Endothelial cell of umbilical vein (primary cell): ENCODE results near the gene MBNL2. TPM values are rescaled to one million over a fixed set of nuclear protein-coding genes. Genes with fewer than 3 reads are reported as not detected.

Source experiments
- BruUV-seq: library from RNA; stranded (reverse); fragments of 400-500 nt; replicated peaks from 2 replicates; lab custom pipeline; 2021; lab: Mats Ljungman, UMichigan
- CTCF ChIA-PET: fragments of 300-600, 350-600 bp; sonication (Branson Sonifier 250); formaldehyde crosslinking; loops from one replicate; lab custom pipeline; 2021; ENCODE audit warnings: antibody characterized with exemption, inconsistent platforms; lab: Charles Lee
- POLR2A ChIA-PET: fragments of 300-600, 350-600 bp; sonication (Branson Sonifier 250); formaldehyde crosslinking; loops from one replicate; lab custom pipeline; 2021; ENCODE audit warnings: antibody characterized with exemption, inconsistent platforms; lab: Charles Lee
- DNase-seq: peaks from one replicate; pipeline ENCODE4 v3.0.0-alpha.2; 2011; ENCODE audit warnings: low read depth, low spot score
- FAIRE-seq: peaks from 2 replicates; lab custom pipeline; 2011; peaks lifted over from hg19 to GRCh38; lab: Jason Lieb, UNC
- H2AFZ ChIP-seq: 2 replicates; pipeline ENCODE4 v1.6.0; 2012; ENCODE audit warnings: low read depth, low read length, control low read depth, inconsistent platforms
- H3K27ac ChIP-seq: 2 replicates; pipeline ENCODE4 v1.5.1; 2011; ENCODE audit warnings: low read depth, mild to moderate bottlenecking, control low read depth, low read length, moderate library complexity; ENCODE audit not compliant: insufficient read depth
- H3K27me3 ChIP-seq, 2 experiments: 2 replicates each; pipeline versions ENCODE4 v1.6.0 to v1.6.1; 2011; ENCODE audit warnings: low read length in 2 of 2, mixed read lengths in 1 of 2; ENCODE audit not compliant: control insufficient read depth in 2 of 2, insufficient read depth in 2 of 2
- H3K36me3 ChIP-seq, 2 experiments: 2 replicates in 1 of 2; 3 replicates in 1 of 2; pipeline ENCODE4 v1.5.1; 2011; ENCODE audit warnings: low read length in 2 of 2, mild to moderate bottlenecking in 1 of 2, moderate library complexity in 1 of 2; ENCODE audit not compliant: control insufficient read depth in 2 of 2, insufficient read depth in 2 of 2; ENCODE audit errors: extremely low read depth in 1 of 2
- H3K4me1 ChIP-seq: 3 replicates; pipeline ENCODE4 v1.5.1; 2011; ENCODE audit warnings: mild to moderate bottlenecking, low read length; ENCODE audit not compliant: control insufficient read depth, insufficient read depth; ENCODE audit errors: extremely low read depth
- H3K4me2 ChIP-seq: 2 replicates; pipeline ENCODE4 v1.6.1; 2011; ENCODE audit warnings: low read length, control low read depth, mixed read lengths; ENCODE audit not compliant: insufficient read depth
- H3K4me3 ChIP-seq, 3 experiments: fragments of 200-600 bp in 1 of 3; sonication (generic), shearing (Covaris generic) in 1 of 3; replicated peaks in 1 of 3; 2 replicates each; pipeline ENCODE4 v1.5.1; 2011 to 2016; ENCODE audit warnings: control low read depth in 3 of 3, low read length in 3 of 3, mild to moderate bottlenecking in 2 of 3, inconsistent platforms in 1 of 3, low read depth in 1 of 3, moderate library complexity in 1 of 3; ENCODE audit not compliant: insufficient read depth in 1 of 3
- H3K79me2 ChIP-seq: 2 replicates; pipeline ENCODE4 v1.6.0; 2012; ENCODE audit warnings: low read length, inconsistent platforms; ENCODE audit not compliant: control insufficient read depth, insufficient read depth
- H3K9ac ChIP-seq: replicated peaks from 2 replicates; pipeline ENCODE3; 2011; ENCODE audit warnings: low read length, control low read depth; ENCODE audit not compliant: insufficient read depth; ENCODE audit errors: extremely low read depth
- H3K9me1 ChIP-seq: replicated peaks from 3 replicates; pipeline ENCODE4 v1.6.0; 2011; ENCODE audit warnings: mild to moderate bottlenecking, low read length; ENCODE audit not compliant: control insufficient read depth, insufficient read depth; ENCODE audit errors: extremely low read depth
- H3K9me3 ChIP-seq: replicated peaks from 2 replicates; pipeline ENCODE4 v1.5.1; 2012; ENCODE audit warnings: low read length, inconsistent platforms; ENCODE audit not compliant: control insufficient read depth, insufficient read depth
- H4K20me1 ChIP-seq: replicated peaks from 2 replicates; pipeline ENCODE3; 2011; ENCODE audit warnings: mild to moderate bottlenecking, low read length; ENCODE audit not compliant: control insufficient read depth, insufficient read depth; ENCODE audit errors: extremely low read depth
- CTCF ChIP-seq, 2 donors: IDR thresholded peaks; 1 replicate in 1 of 2; 2 replicates in 1 of 2; pipeline ENCODE4 v1.5.1; 2011; ENCODE audit warnings: low read length in 2 of 2, mild to moderate bottlenecking in 2 of 2, moderate library complexity in 2 of 2, control low read depth in 1 of 2, inconsistent platforms in 1 of 2, low read depth in 1 of 2; ENCODE audit not compliant: insufficient read depth in 1 of 2; ENCODE audit errors: extremely low read depth in 1 of 2
- EZH2 ChIP-seq: IDR thresholded peaks from 2 replicates; pipeline ENCODE4 v1.6.1; 2012; ENCODE audit warnings: borderline replicate concordance, low read depth, mild to moderate bottlenecking, moderate library complexity, low read length, inconsistent platforms; ENCODE audit not compliant: severe bottlenecking
- FOS ChIP-seq: IDR thresholded peaks from 2 replicates; pipeline ENCODE4 v1.6.1; 2011; ENCODE audit warnings: mild to moderate bottlenecking, low read length, moderate library complexity, borderline replicate concordance; ENCODE audit not compliant: insufficient read depth
- GATA2 ChIP-seq: IDR thresholded peaks from 2 replicates; pipeline ENCODE4 v1.7.0; 2011; ENCODE audit warnings: low read depth, mild to moderate bottlenecking, moderate library complexity, mixed read lengths, low read length; ENCODE audit not compliant: insufficient read length, insufficient read depth
- JUN ChIP-seq: IDR thresholded peaks from 2 replicates; pipeline ENCODE4 v1.6.1; 2011; ENCODE audit warnings: borderline replicate concordance, low read depth; ENCODE audit not compliant: insufficient read length, insufficient read depth
- MYC ChIP-seq: IDR thresholded peaks from one replicate; pipeline ENCODE4 v1.6.1; 2011; ENCODE audit warnings: mild to moderate bottlenecking, low read depth, low read length
- POLR2A ChIP-seq: IDR thresholded peaks from 2 replicates; pipeline ENCODE4 v1.6.1; 2012; ENCODE audit warnings: low read depth, mild to moderate bottlenecking, control low read depth, low read length
- POLR2AphosphoS5 ChIP-seq: IDR thresholded peaks from 2 replicates; pipeline ENCODE4 v1.6.1; 2012; ENCODE audit warnings: low read depth, mild to moderate bottlenecking, control low read depth, low read length, moderate library complexity; ENCODE audit not compliant: insufficient read depth
- dilution Hi-C: fragments of 300-500 bp; cut with MboI; formaldehyde crosslinking; loops from one replicate; pipeline ENCODE4 v1.15.0; 2019; ENCODE audit warnings: low sequenced_read_pairs; ENCODE audit not compliant: extremely low pct_ligation_motif_present
- intact Hi-C: fragments of 100-400 bp; cut with micrococcal nuclease; formaldehyde crosslinking; loops from one replicate; pipeline ENCODE4 v1.10.0; 2022
- polyA plus RNA-seq, 4 experiments: library from polyadenylated mRNA; depleted of rRNA in 3 of 4; stranded (reverse) in 3 of 4; unstranded in 1 of 4; fragments of >200 nt; gene quantifications; 2 replicates each; pipeline versions ENCODE4 v1.2.1 to v1.2.3, GENCODE V29; 2011 to 2012; ENCODE audit warnings: missing spikeins in 1 of 4
- total RNA-seq: library from RNA; stranded (reverse); gene quantifications from 2 replicates; pipeline ENCODE4 v1.2.3, GENCODE V29; 2021
- TF ChIP-seq, protein P1 (sequence below): IDR thresholded peaks from 2 replicates; pipeline ENCODE4 v1.6.1; 2011; ENCODE audit not compliant: insufficient read depth, insufficient read length

Gene MBNL2
- total and polyA plus RNA-seq, 2 donors (not counting 3 experiments of a cell fraction or from before 2014, with no cell fraction given) = 32.9 to 76.5 TPM

GRCh38 chr13:97238432-97238831 lies 16.3 kb downstream of the MBNL2 start:
- CTCF ChIA-PET = interaction anchor here (0.9 to 6.6 kb wide), 6 partner anchors 8 to 129 kb away, joined by 3 to 44 read pairs (median 28); partner anchors contain the start of gene MBNL2
- dilution Hi-C loops = no loop called here

More at GRCh38 chr13:97238432-97238831, 16.3 kb downstream of the MBNL2 start:
- DNase-seq = no peak
- H3K4me2 ChIP-seq = no peak overlapping the region
- H3K79me2 ChIP-seq = peaks cover 85% of the 10 kb centered on the region
- H3K27me3 ChIP-seq = no peaks in the 10 kb centered on the region
- POLR2A ChIA-PET = no interaction called here
- no peak overlapping the region for H3K4me3 ChIP-seq
- H3K27ac ChIP-seq = no peak overlapping the region
- no peak for FAIRE-seq
- no TSS peak for BruUV-seq
- H4K20me1 ChIP-seq = no peaks in the 10 kb centered on the region
- no peaks in the 10 kb centered on the region for H3K9me3 ChIP-seq
- H3K9me1 ChIP-seq = no peaks in the 10 kb centered on the region
- intact Hi-C loops = no loop called here
- no peak overlapping the region for H2AFZ ChIP-seq
- TF ChIP-seq JUN (no peak), GATA2 (no peak), POLR2A (no peak), POLR2AphosphoS5 (no peak), CTCF (IDR thresholded peaks at IDR 0.05; ENCODE audit: extremely low read depth in 1 of 2, insufficient read depth in 1 of 2, low read depth in 1 of 2, low read length in 2 of 2) (no peak), EZH2 (no peak), MYC (no peak), FOS (no peak)
- TF ChIP-seq, protein P1, sequence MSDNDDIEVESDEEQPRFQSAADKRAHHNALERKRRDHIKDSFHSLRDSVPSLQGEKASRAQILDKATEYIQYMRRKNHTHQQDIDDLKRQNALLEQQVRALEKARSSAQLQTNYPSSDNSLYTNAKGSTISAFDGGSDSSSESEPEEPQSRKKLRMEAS = no peak
- H3K4me1 ChIP-seq = peaks cover 95% of the 10 kb centered on the region
- peaks cover 5 to 6% of the 10 kb centered on the region in 2 experiments for H3K36me3 ChIP-seq
- no peak overlapping the region for H3K9ac ChIP-seq
